Glutamatergic neuron (in vitro differentiated cells): Measurements from ENCODE around the gene TATDN2. TPM values are rescaled to one million over a fixed set of nuclear protein-coding genes. Genes with fewer than 3 reads are reported as not detected.
A peak's percentile ranks its signal among the peaks of the same experiment; 100 is the strongest.

ENCODE experiments used
- DNase-seq: peaks from one replicate; pipeline ENCODE4 v3.0.0; 2022
- H3K27ac Mint-ChIP-seq: one replicate; pipeline ENCODE4 v1.8.0; 2020; ENCODE audit warnings: mild to moderate bottlenecking, mixed read lengths, inconsistent platforms; ENCODE audit not compliant: unreplicated experiment
- H3K27me3 Mint-ChIP-seq: one replicate; pipeline ENCODE4 v1.8.0; 2020; ENCODE audit warnings: mild to moderate bottlenecking, moderate library complexity, mixed read lengths, inconsistent platforms; ENCODE audit not compliant: unreplicated experiment
- H3K36me3 Mint-ChIP-seq: one replicate; pipeline ENCODE4 v1.8.0; 2020; ENCODE audit warnings: mild to moderate bottlenecking, mixed read lengths, inconsistent platforms; ENCODE audit not compliant: unreplicated experiment
- H3K4me1 Mint-ChIP-seq: one replicate; pipeline ENCODE4 v1.8.0; 2020; ENCODE audit warnings: mild to moderate bottlenecking, low read depth, mixed read lengths, inconsistent platforms; ENCODE audit not compliant: unreplicated experiment
- H3K4me3 Mint-ChIP-seq: one replicate; pipeline ENCODE4 v1.8.0; 2020; ENCODE audit warnings: mild to moderate bottlenecking, mixed read lengths, inconsistent platforms; ENCODE audit not compliant: unreplicated experiment
- H3K9me3 Mint-ChIP-seq: one replicate; pipeline ENCODE4 v1.8.0; 2020; ENCODE audit warnings: mild to moderate bottlenecking, moderate library complexity, mixed read lengths, inconsistent platforms; ENCODE audit not compliant: unreplicated experiment
- CTCF ChIP-seq: fragments of 200-600 bp; sonication (generic); IDR thresholded peaks from one replicate; pipeline ENCODE4 v1.5.0; 2021; ENCODE audit not compliant: partially characterized antibody, unreplicated experiment
- total RNA-seq: library from RNA; stranded (reverse); fragmentation: NEBNext Ultra II Directional; extraction: Animal tissue kit (Norgen Biotek cat#: 25700); gene quantifications from one replicate; pipeline ENCODE4 v1.2.1, GENCODE V29; 2021; ENCODE audit not compliant: unreplicated experiment

TATDN2 gene
- total RNA-seq, 1 donor from 2014 or later, result 24.7 TPM

DNA sequence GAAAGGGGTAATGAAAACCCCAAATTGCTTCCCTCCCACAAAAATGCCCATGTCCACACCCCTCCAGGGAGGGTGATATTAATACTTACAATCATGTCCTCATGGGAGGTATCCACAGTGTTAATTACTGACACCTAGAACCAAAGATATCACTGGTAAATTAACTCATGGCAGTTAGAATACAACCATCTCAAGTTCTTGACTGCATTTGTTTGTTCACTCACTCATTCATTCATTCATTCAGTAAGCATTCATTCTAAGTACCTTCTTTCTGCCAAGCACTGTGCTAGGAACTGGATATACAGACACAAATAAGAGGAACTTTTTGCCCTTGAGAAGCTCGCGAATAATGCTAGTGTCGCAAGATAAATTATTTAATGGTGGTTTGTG, 69.7 kb downstream of the TATDN2 start:
- no peak for TF ChIP-seq CTCF
- Mint-ChIP-seq H3K27me3 (peaks cover 2% of the 10 kb centered on the region), H3K27ac (no peak overlapping the region), H3K4me3 (no peak overlapping the region), H3K9me3 (no peaks in the 10 kb centered on the region), H3K36me3 (no peaks in the 10 kb centered on the region), H3K4me1 (peaks cover 4% of the 10 kb centered on the region)
- no peak for DNase-seq

DNA sequence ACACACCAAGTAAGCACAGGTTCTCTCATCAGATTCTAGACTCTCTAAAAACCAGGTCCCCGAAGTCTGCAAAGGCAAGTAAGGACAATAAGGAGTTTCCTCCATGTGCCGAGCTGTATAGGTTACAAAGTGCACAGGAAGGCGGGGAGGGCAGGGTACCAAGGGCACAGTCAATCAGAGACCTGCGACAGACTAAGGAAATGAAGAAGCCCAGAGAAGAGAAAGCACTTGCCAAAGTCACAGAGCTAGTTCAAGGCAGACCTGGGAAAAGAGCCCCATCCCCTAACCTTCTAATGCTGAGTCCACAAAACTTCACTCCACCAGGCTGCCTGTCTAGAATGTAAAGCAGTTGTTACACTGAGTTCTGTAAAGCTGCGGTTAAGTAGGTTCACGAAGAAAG, 71.0 kb downstream of the TATDN2 start:
- DNase-seq, result no peak
- Mint-ChIP-seq H3K4me1 (peaks cover 4% of the 10 kb centered on the region), H3K27me3 (peaks cover 2% of the 10 kb centered on the region), H3K27ac (no peak overlapping the region), H3K4me3 (peak overlapping the region; percentile 46), H3K36me3 (no peaks in the 10 kb centered on the region), H3K9me3 (no peaks in the 10 kb centered on the region)
- no peak for TF ChIP-seq CTCF

DNA sequence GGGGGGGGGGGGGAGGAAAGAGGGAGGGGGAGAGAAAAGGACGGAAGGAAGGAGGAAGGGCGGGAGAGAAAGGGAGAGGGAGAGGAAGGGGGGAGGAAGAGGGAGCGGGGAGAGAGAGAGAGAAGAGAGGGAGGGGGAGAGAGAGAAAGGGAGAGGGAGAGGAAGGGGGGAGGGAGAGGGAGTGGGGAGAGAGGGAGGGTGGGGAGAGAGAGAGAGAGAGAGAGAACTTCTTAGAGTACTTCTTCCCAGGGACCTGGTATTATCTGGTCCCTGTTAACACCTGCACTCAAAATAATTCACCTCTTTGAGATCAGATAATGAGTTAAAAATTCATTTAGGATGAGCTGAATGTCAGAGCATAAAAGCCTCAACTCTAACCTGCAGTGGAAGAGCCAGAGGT, 71.5 kb downstream of the TATDN2 start:
- Mint-ChIP-seq H3K27me3 (peaks cover 2% of the 10 kb centered on the region), H3K4me3 (peak overlapping the region; percentile 96), H3K36me3 (no peaks in the 10 kb centered on the region), H3K9me3 (no peaks in the 10 kb centered on the region), H3K4me1 (peaks cover 4% of the 10 kb centered on the region), H3K27ac (no peak overlapping the region)
- no peak for TF ChIP-seq CTCF
- DNase-seq, result no peak

DNA sequence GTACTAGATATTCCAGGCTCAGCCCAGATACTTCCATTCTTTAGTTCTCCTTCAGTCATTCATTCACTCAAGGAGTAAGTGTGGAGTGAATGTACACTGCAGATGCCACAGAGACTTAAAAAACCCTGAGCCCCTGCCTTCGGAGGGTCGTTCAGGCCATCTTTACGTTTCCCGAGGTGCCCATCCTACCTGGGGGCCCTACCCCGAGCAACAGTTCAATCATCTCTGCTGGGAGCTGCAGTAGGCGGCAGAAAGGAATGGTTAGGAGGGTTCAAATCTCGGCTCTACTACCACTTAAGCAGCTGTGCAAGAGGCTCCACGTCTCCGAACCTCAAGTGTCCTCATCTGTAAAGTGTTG, 72.0 kb downstream of the TATDN2 start:
- Mint-ChIP-seq H3K36me3 (no peaks in the 10 kb centered on the region), H3K4me1 (peaks cover 4% of the 10 kb centered on the region), H3K9me3 (no peaks in the 10 kb centered on the region), H3K27ac (peak overlapping the region; percentile 84), H3K27me3 (peaks cover 2% of the 10 kb centered on the region), H3K4me3 (peak overlapping the region; percentile 96)
- no peak for TF ChIP-seq CTCF
- no peak for DNase-seq

GRCh38 chr3:10321630-10322351, 73.5 kb downstream of the TATDN2 start:
- Mint-ChIP-seq H3K36me3 (no peaks in the 10 kb centered on the region), H3K27ac (no peak overlapping the region), H3K9me3 (no peaks in the 10 kb centered on the region), H3K4me1 (peaks cover 4% of the 10 kb centered on the region), H3K4me3 (peak overlapping the region; percentile 78), H3K27me3 (peaks cover 2% of the 10 kb centered on the region)
- DNase-seq, result no peak
- TF ChIP-seq CTCF, result no peak
